Heart right ventricle (tissue), 16 donors: ENCODE results near the gene NUP50. TPM values are rescaled to one million over a fixed set of nuclear protein-coding genes. Genes with fewer than 3 reads are reported as not detected.

Source experiments
- ATAC-seq, 8 donors: fragments of 200-7000 bp; cut with Tn5 transposase; one replicate each; pipeline ENCODE4 v1.9.1; 2020; ENCODE audit warnings: mild to moderate bottlenecking in 8 of 8, moderate library complexity in 8 of 8, moderate number of reproducible peaks in 1 of 8
- DNase-seq, 2 donors: peaks; one replicate each; pipeline ENCODE4 v3.0.0-alpha.2; 2020
- H3K27ac ChIP-seq, 10 donors: fragments of 200-600 bp; sonication (generic) in 2 of 10; one replicate each; pipeline versions ENCODE4 v1.5.0 to v1.8.0; 2020 to 2022; ENCODE audit warnings: mild to moderate bottlenecking in 3 of 10
- H3K27me3 ChIP-seq, 7 donors: fragments of 200-600 bp; one replicate each; pipeline ENCODE4 v1.8.0; 2021 to 2022; ENCODE audit warnings: mild to moderate bottlenecking in 2 of 7
- H3K36me3 ChIP-seq, 9 donors: fragments of 200-600 bp; sonication (generic) in 1 of 9; one replicate each; pipeline versions ENCODE4 v1.5.0 to v1.8.0; 2020 to 2022; ENCODE audit warnings: mild to moderate bottlenecking in 2 of 9
- H3K4me1 ChIP-seq, 9 donors: fragments of 200-600 bp; sonication (generic) in 1 of 9; one replicate each; pipeline versions ENCODE4 v1.5.0 to v1.8.0; 2020 to 2022; ENCODE audit warnings: mild to moderate bottlenecking in 4 of 9
- H3K4me3 ChIP-seq, 10 donors: fragments of 200-600 bp; sonication (generic) in 2 of 10; one replicate each; pipeline versions ENCODE4 v1.5.0 to v1.8.0; 2020 to 2022; ENCODE audit warnings: mild to moderate bottlenecking in 7 of 10, moderate library complexity in 2 of 10
- H3K9me3 ChIP-seq, 11 donors: fragments of 200-600 bp in 10 of 11; sonication (generic) in 2 of 11; one replicate each; pipeline versions ENCODE4 v1.5.0 to v1.8.0; 2013 to 2022; ENCODE audit warnings: mild to moderate bottlenecking in 2 of 11, control low read depth in 1 of 11, moderate library complexity in 1 of 11
- CTCF ChIP-seq, 9 donors: fragments of 200-600 bp; sonication (generic) in 2 of 9; IDR thresholded peaks; one replicate each; pipeline versions ENCODE4 v1.5.0 to v1.8.0; 2021 to 2022; ENCODE audit warnings: antibody characterized with exemption in 9 of 9, mild to moderate bottlenecking in 5 of 9, moderate library complexity in 1 of 9
- WGBS, 2 donors: extraction: QIAGEN DNeasy Blood & Tissue Kit; methylation state at CpG; one replicate each; pipeline ENCODE4 v1.1.7; 2013; ENCODE audit warnings: inconsistent platforms in 1 of 2; 5-methylcytosine and 5-hydroxymethylcytosine counted together
- intact Hi-C, 10 donors: fragments of 100-400 bp; cut with DNase I; formaldehyde crosslinking; loops; one replicate each; pipeline versions ENCODE4 v1.11.1 to v1.14.2; 2022
- microRNA-seq, 2 donors: library from miRNA; unstranded; fragments of <30 nt; microRNA quantifications; one replicate each; pipeline ENCODE4 v1.2.0, GENCODE V29; 2021
- polyA plus RNA-seq, 2 donors: library from polyadenylated mRNA; stranded (reverse); fragments of 200-250 nt; gene quantifications; one replicate each; pipeline ENCODE4 v1.2.3, GENCODE V29; 2013
- total RNA-seq, 10 donors: library from RNA; stranded (reverse); fragmentation: NEBNext Ultra II Directional in 3 of 10; extraction: Animal tissue kit (Norgen Biotek cat#: 25700) in 3 of 10; gene quantifications; one replicate each; pipeline versions ENCODE4 v1.2.1 to v1.2.4, GENCODE V29; 2021 to 2023
- donor health status: Arrhythmogenic right ventricular cardiomyopathy.
- donor health status: ischemic (EF 13 %, LVEDD 7.1; RV severe dilation, severe dysfunction).
- donor health status: healthy with polysubstance abuse.
- donor health status: DM: no; HTN: yes; CAD: no.
- donor health status: DM: no; HTN: no; CAD: no.
- donor health status: ischemic (EF 25% LVEDD 6.9; RV normal size, moderate dysfunction).
- donor health status: ischemic (EF 25% LVEDD 5.7; RV mildly dilated, moderate dysfunction).
- donor health status: healthy.
- donor health status: DM: yes; HTN: yes; CAD: no.
- donor health status: Ischemic cardiomyopathy.
- donor health status: ischemic (EF 35%, LVEDD 5.7; RV mildly dilated, moderate dysfunction).
- donor health status: nonischemic (EF 11% LVEDD 7.7; RV severe dilation, severe dysfunction).
- donor health status: DM: yes; HTN: yes; CAD: no.
- donor health status: PGD.
- donor health status: ischemic (EF 29% LVEDD 5.4; RV normal size, mild dysfunction).
- donor health status: nonischemic (EF 23%, LVEDD 6.1; RV moderate dilation, normal function).

Gene NUP50
- total and polyA plus RNA-seq, 12 donors, result 5.7 to 21.2 (median 14.3) TPM

- no peak for TF ChIP-seq CTCF (IDR thresholded peaks at IDR 0.05)
- ATAC-seq, result no peak
- Histone ChIP-seq H3K36me3 (peaks cover 0 to 23% (median 0%) of the 10 kb centered on the region in 9 donors), H3K4me1 (peaks cover 3 to 67% (median 13%) of the 10 kb centered on the region in 9 donors), H3K27ac (peak overlapping the region in 1 of 10 donors; percentile 85), H3K4me3 (no peak overlapping the region), H3K27me3 (no peaks in the 10 kb centered on the region), H3K9me3 (no peaks in the 10 kb centered on the region)
- no peak for DNase-seq
- WGBS, 2 donors, result 90 to 93% methylated on average over 20 of the region's 20 CpGs
- intact Hi-C loops, result no loop called here
Observed at GRCh38 chr22:45235851-45236342, 72.2 kb downstream of the NUP50 start.

- Histone ChIP-seq H3K36me3 (peaks cover 0 to 23% (median 0%) of the 10 kb centered on the region in 9 donors), H3K4me3 (no peak overlapping the region), H3K9me3 (no peaks in the 10 kb centered on the region), H3K27ac (no peak overlapping the region), H3K27me3 (no peaks in the 10 kb centered on the region), H3K4me1 (peaks cover 3 to 68% (median 16%) of the 10 kb centered on the region in 9 donors)
- intact Hi-C loops, result no loop called here
- 93 to 95% methylated on average over 15 of the region's 15 CpGs for WGBS, 2 donors
- no peak for TF ChIP-seq CTCF (IDR thresholded peaks at IDR 0.05)
- ATAC-seq (no peak), DNase-seq (no peak)
Observed at GRCh38 chr22:45237065-45237990, 73.6 kb downstream of the NUP50 start.

Small RNA genes within 50 kb of the gene (microRNA-seq; reads per million reads assigned to microRNA genes)
- 0.60 to 1.5 reads per million in 2 donors for gene MIR1249

Other genes starting within 250 kb of the NUP50 start
- under 1 TPM in 6 of 10 donors, not detected in 4; 0.17 to 0.98 (median 0.50) TPM for gene PHF21B, start 153.9 kb upstream of the NUP50 start, total RNA-seq
- gene PHF21B, start 153.9 kb upstream of the NUP50 start, polyA plus RNA-seq, result under 1 TPM; 0.07 to 0.73 TPM
- 10 to 100 TPM; 12.2 to 48.3 (median 16.9) TPM for gene KIAA0930, start 77.0 kb downstream of the NUP50 start, total RNA-seq
- gene KIAA0930, start 77.0 kb downstream of the NUP50 start, polyA plus RNA-seq, result 10 to 100 TPM in 1 of 2 donors, 1 to 10 TPM in 1; 9.1 to 16.2 TPM
- not detected for gene UPK3A, start 121.0 kb downstream of the NUP50 start, total RNA-seq
- under 1 TPM in 1 of 2 donors, not detected in 1; 0.48 TPM for gene UPK3A, start 121.0 kb downstream of the NUP50 start, polyA plus RNA-seq
- gene FAM118A, start 146.0 kb downstream of the NUP50 start, total RNA-seq, result 10 to 100 TPM; 10.4 to 30.8 (median 16.3) TPM
- 10 to 100 TPM; 10.2 to 35.7 TPM for gene FAM118A, start 146.0 kb downstream of the NUP50 start, polyA plus RNA-seq
- under 1 TPM in 1 of 10 donors, not detected in 9; 0.05 TPM for gene SMC1B, start 249.7 kb downstream of the NUP50 start, total RNA-seq
- gene SMC1B, start 249.7 kb downstream of the NUP50 start, polyA plus RNA-seq, result not detected
- gene RIBC2, start 249.8 kb downstream of the NUP50 start, total RNA-seq, result 1 to 10 TPM in 1 of 10 donors, under 1 TPM in 1, not detected in 8; 0.20 to 1.2 TPM
- under 1 TPM in 1 of 2 donors, not detected in 1; 0.06 TPM for gene RIBC2, start 249.8 kb downstream of the NUP50 start, polyA plus RNA-seq